ENCODE results near the gene SLN. TPM values are rescaled to one million over a fixed set of nuclear protein-coding genes. Genes with fewer than 3 reads are reported as not detected.

Gene SLN
- total and polyA plus RNA-seq, 2 donors (not counting 1 experiment from before 2014, with no cell fraction given), result not detected

- no peak overlapping the region for H3K27ac ChIP-seq (ENCODE audit: insufficient read depth, low read length)
- H3K9me3 ChIP-seq (ENCODE audit: control insufficient read depth, insufficient read depth, low read depth, low read length), result no peaks in the 10 kb centered on the region
- H3K4me2 ChIP-seq (ENCODE audit: extremely low read depth, insufficient read depth, low read length), result no peak overlapping the region
- H3K27me3 ChIP-seq (ENCODE audit: control insufficient read depth, insufficient read depth, low read length), result peaks cover 3% of the 10 kb centered on the region
- no peak for DNase-seq (ENCODE audit: low read depth in 2 of 2)
- no peaks in the 10 kb centered on the region for H4K20me1 ChIP-seq (ENCODE audit: control insufficient read depth, extremely low read depth, insufficient read depth, low read length)
- H3K4me3 ChIP-seq (replicated peaks in 1 of 4; ENCODE audit: control extremely low read depth in 1 of 4, insufficient read depth in 1 of 4, low read depth in 3 of 4, low read length in 4 of 4), result no peak overlapping the region
- no peaks in the 10 kb centered on the region for H3K36me3 ChIP-seq (ENCODE audit: control insufficient read depth, insufficient read depth, low read length)
- H3K4me1 ChIP-seq (ENCODE audit: control insufficient read depth, extremely low read depth, insufficient read depth, low read length), result no peaks in the 10 kb centered on the region
- H2AFZ ChIP-seq (ENCODE audit: low read length), result no peak overlapping the region
- H3K9ac ChIP-seq (ENCODE audit: insufficient read depth, low read length), result no peak overlapping the region
- H3K79me2 ChIP-seq (ENCODE audit: control insufficient read depth, insufficient read depth, low read length), result no peaks in the 10 kb centered on the region
- TF ChIP-seq EZH2 (IDR thresholded peaks at IDR 0.05; ENCODE audit: low read length, missing control alignments), result no peak
- no peak for TF ChIP-seq CTCF (conservative IDR thresholded peaks at IDR 0.05 in 1 of 2, IDR thresholded peaks at IDR 0.05 in 1 of 2; ENCODE audit: low read depth in 1 of 2, low read length in 2 of 2)
Observed at GRCh38 chr11:107751082-107751481, 39.2 kb upstream of the SLN start.

- no peak overlapping the region for H3K27ac ChIP-seq (ENCODE audit: insufficient read depth, low read length)
- TF ChIP-seq EZH2 (IDR thresholded peaks at IDR 0.05; ENCODE audit: low read length, missing control alignments), result no peak
- no peak for TF ChIP-seq CTCF (conservative IDR thresholded peaks at IDR 0.05 in 1 of 2, IDR thresholded peaks at IDR 0.05 in 1 of 2; ENCODE audit: low read depth in 1 of 2, low read length in 2 of 2)
- peaks cover 3% of the 10 kb centered on the region for H3K27me3 ChIP-seq (ENCODE audit: control insufficient read depth, insufficient read depth, low read length)
- no peaks in the 10 kb centered on the region for H3K36me3 ChIP-seq (ENCODE audit: control insufficient read depth, insufficient read depth, low read length)
- no peaks in the 10 kb centered on the region for H3K79me2 ChIP-seq (ENCODE audit: control insufficient read depth, insufficient read depth, low read length)
- no peaks in the 10 kb centered on the region for H3K9me3 ChIP-seq (ENCODE audit: control insufficient read depth, insufficient read depth, low read depth, low read length)
- no peak overlapping the region for H2AFZ ChIP-seq (ENCODE audit: low read length)
- H3K4me2 ChIP-seq (ENCODE audit: extremely low read depth, insufficient read depth, low read length), result no peak overlapping the region
- no peak overlapping the region for H3K4me3 ChIP-seq (replicated peaks in 1 of 4; ENCODE audit: control extremely low read depth in 1 of 4, insufficient read depth in 1 of 4, low read depth in 3 of 4, low read length in 4 of 4)
- H3K4me1 ChIP-seq (ENCODE audit: control insufficient read depth, extremely low read depth, insufficient read depth, low read length), result no peaks in the 10 kb centered on the region
- no peak overlapping the region for H3K9ac ChIP-seq (ENCODE audit: insufficient read depth, low read length)
- DNase-seq (ENCODE audit: low read depth in 2 of 2), result no peak
- H4K20me1 ChIP-seq (ENCODE audit: control insufficient read depth, extremely low read depth, insufficient read depth, low read length), result no peaks in the 10 kb centered on the region
Observed at GRCh38 chr11:107750313-107750712, 38.5 kb upstream of the SLN start.

- Histone ChIP-seq H3K9me3 (ENCODE audit: control insufficient read depth, insufficient read depth, low read depth, low read length) (no peaks in the 10 kb centered on the region), H3K36me3 (ENCODE audit: control insufficient read depth, insufficient read depth, low read length) (no peaks in the 10 kb centered on the region), H3K4me1 (ENCODE audit: control insufficient read depth, extremely low read depth, insufficient read depth, low read length) (no peaks in the 10 kb centered on the region), H3K4me2 (ENCODE audit: extremely low read depth, insufficient read depth, low read length) (no peak overlapping the region), H3K4me3 (replicated peaks in 1 of 4; ENCODE audit: control extremely low read depth in 1 of 4, insufficient read depth in 1 of 4, low read depth in 3 of 4, low read length in 4 of 4) (no peak overlapping the region), H3K79me2 (ENCODE audit: control insufficient read depth, insufficient read depth, low read length) (no peaks in the 10 kb centered on the region), H3K27ac (ENCODE audit: insufficient read depth, low read length) (no peak overlapping the region), H4K20me1 (ENCODE audit: control insufficient read depth, extremely low read depth, insufficient read depth, low read length) (no peaks in the 10 kb centered on the region), H3K9ac (ENCODE audit: insufficient read depth, low read length) (no peak overlapping the region), H3K27me3 (ENCODE audit: control insufficient read depth, insufficient read depth, low read length) (peaks cover 3% of the 10 kb centered on the region), H2AFZ (ENCODE audit: low read length) (no peak overlapping the region)
- no peak for DNase-seq (ENCODE audit: low read depth in 2 of 2)
- TF ChIP-seq EZH2 (IDR thresholded peaks at IDR 0.05; ENCODE audit: low read length, missing control alignments) (no peak), CTCF (conservative IDR thresholded peaks at IDR 0.05 in 1 of 2, IDR thresholded peaks at IDR 0.05 in 1 of 2; ENCODE audit: low read depth in 1 of 2, low read length in 2 of 2) (no peak)
Observed at GRCh38 chr11:107747622-107748021, 35.8 kb upstream of the SLN start.
